GM10266 (cell line): ENCODE measurements around the gene KIF24.

Experiments used
- DNase-seq: peaks from one replicate; pipeline ENCODE4 v3.0.0; 2012; ENCODE audit errors: extremely low spot score
- CTCF ChIP-seq: IDR thresholded peaks from 2 replicates; pipeline ENCODE4 v1.5.1; 2012; ENCODE audit warnings: mild to moderate bottlenecking, low read depth; ENCODE audit not compliant: control insufficient read depth, insufficient read depth; ENCODE audit errors: missing control alignments

KIF24 gene

GRCh38 chr9:34349324-34349723 is 20.3 kb upstream of the KIF24 start:
- DNase-seq, result no peak
- no peak for TF ChIP-seq CTCF

- TF ChIP-seq CTCF, result no peak
- DNase-seq, result no peak
Observed at GRCh38 chr9:34347800-34348158, 18.7 kb upstream of the KIF24 start.

GRCh38 chr9:34346873-34347799 is 18.1 kb upstream of the KIF24 start:
- DNase-seq, result no peak
- no peak for TF ChIP-seq CTCF

GRCh38 chr9:34343605-34344004 is 14.5 kb upstream of the KIF24 start:
- no peak for DNase-seq
- no peak for TF ChIP-seq CTCF

GRCh38 chr9:34343090-34343489 is 14.0 kb upstream of the KIF24 start:
- no peak for TF ChIP-seq CTCF
- DNase-seq, result no peak

GRCh38 chr9:34341659-34342295 is 12.7 kb upstream of the KIF24 start:
- no peak for DNase-seq
- TF ChIP-seq CTCF, result no peak
